ENCODE results near the gene JADE1.

Gene JADE1

GRCh38 chr4:128917781-128918180, 108.3 kb downstream of the JADE1 start:
- Mint-ChIP-seq H3K27me3 (no peaks in the 10 kb centered on the region), H3K4me1 (ENCODE audit: low read depth) (peaks cover 23% of the 10 kb centered on the region), H3K36me3 (peaks cover 18% of the 10 kb centered on the region), H3K9me3 (ENCODE audit: low read depth) (no peaks in the 10 kb centered on the region), H3K27ac (no peak overlapping the region), H3K4me3 (no peak overlapping the region)

- Mint-ChIP-seq H3K36me3 (peaks cover 21% of the 10 kb centered on the region), H3K4me3 (no peak overlapping the region), H3K27me3 (no peaks in the 10 kb centered on the region), H3K27ac (no peak overlapping the region), H3K9me3 (ENCODE audit: low read depth) (no peaks in the 10 kb centered on the region), H3K4me1 (ENCODE audit: low read depth) (peaks cover 23% of the 10 kb centered on the region)
These were observed 112.5 kb downstream of the JADE1 start for GRCh38 chr4:128921954-128922353.

Data from activated naive CD8-positive, alpha-beta T cell (primary cell).